GM19043 (cell line): Measurements from ENCODE around the gene FAM171A1.
"Not testable (repeated sequence)": the region's sequence is repeated elsewhere in the genome, so short reads cannot be mapped to it uniquely, and the experiment has no call there.

Experiments used
- ATAC-seq: cut with Tn5 transposase; IDR thresholded peaks from one replicate; pipeline ENCODE4 v1.9.1; 2021; ENCODE audit warnings: low read depth; ENCODE audit not compliant: unreplicated experiment

FAM171A1 gene

GRCh38 chr10:15220445-15220844 lies 150.6 kb downstream of the FAM171A1 start:
- no peak for ATAC-seq

GRCh38 chr10:15216700-15217099 lies 154.4 kb downstream of the FAM171A1 start:
- no peak for ATAC-seq

- no peak for ATAC-seq
These were observed 156.9 kb downstream of the FAM171A1 start for GRCh38 chr10:15214237-15214636.

GRCh38 chr10:15213461-15213861 lies 157.6 kb downstream of the FAM171A1 start:
- ATAC-seq = no peak

- no peak for ATAC-seq
These were observed 159.6 kb downstream of the FAM171A1 start for GRCh38 chr10:15211464-15211979.

DNA sequence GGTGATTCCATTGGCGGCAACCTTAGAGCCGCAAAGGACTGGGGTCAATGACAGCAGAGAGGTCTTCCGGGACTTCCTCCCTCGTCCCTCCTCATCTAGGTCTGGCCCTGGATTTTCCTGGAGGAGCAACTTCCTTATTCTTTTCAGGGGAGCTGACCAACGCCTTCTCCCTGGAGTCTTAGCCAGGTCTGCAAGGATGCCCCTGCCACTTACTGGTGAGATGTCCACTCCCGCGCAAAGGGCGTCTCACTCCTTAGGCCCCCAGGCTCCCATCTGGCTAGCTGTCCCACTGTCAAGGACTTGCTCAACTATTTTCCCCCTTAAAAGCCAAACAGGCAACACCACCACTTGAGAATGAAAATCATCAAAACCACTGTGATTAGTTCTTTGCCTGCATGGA lies 160.6 kb downstream of the FAM171A1 start:
- no peak for ATAC-seq

DNA sequence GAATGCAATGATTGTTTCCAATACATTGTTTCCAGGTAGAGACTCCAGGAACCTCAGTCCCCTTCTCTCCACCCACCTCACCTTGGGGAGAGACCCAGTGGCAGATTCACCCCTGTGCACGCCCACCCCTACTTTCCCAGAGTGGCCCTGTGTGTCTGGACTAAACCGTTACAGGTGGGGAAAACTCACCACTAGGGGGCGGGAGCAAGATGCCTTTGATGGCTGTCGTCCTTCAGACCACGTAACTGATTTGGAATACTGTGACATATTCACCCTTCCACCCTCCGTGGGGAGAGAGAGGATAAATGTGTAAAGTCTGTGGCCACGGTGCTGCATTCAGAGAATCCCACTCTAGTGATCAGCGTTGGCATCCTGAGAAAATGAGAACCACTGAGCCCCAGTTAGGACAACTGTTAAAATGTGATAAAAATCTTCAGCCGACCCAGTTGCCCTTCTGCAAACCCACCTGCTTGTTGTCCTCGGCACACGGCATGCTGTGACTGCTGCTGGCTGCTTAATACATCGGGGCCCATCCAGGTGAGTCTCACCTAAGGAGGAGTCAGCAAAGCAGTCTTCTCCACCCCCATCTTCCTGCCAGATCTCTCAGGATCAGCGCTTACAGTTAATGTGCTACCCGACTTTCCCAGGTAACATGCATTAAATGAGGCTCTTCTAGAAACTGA lies 161.1 kb downstream of the FAM171A1 start:
- peak; percentile 60 for ATAC-seq

GRCh38 chr10:15208221-15208620 lies 162.9 kb downstream of the FAM171A1 start:
- ATAC-seq = no peak

GRCh38 chr10:15207410-15207809 lies 163.7 kb downstream of the FAM171A1 start:
- ATAC-seq = not testable (repeated sequence)

GRCh38 chr10:15202639-15203038 lies 168.4 kb downstream of the FAM171A1 start:
- ATAC-seq = no peak

DNA sequence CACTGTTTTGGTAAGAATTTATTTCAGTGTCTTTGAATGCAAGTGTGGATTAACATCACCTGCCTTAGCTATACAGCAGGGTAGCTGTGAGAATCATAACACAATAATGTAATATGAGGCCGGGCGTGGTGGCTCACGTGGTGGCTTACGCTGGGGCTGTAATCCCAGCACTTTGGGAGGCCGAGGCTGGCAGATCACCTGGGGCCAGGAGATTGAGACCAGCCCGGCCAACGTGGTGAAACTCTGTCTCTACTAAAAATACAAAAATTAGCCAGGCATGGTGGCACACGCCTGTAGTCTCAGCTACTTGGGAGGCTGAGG lies 168.8 kb downstream of the FAM171A1 start:
- not testable (repeated sequence) for ATAC-seq

DNA sequence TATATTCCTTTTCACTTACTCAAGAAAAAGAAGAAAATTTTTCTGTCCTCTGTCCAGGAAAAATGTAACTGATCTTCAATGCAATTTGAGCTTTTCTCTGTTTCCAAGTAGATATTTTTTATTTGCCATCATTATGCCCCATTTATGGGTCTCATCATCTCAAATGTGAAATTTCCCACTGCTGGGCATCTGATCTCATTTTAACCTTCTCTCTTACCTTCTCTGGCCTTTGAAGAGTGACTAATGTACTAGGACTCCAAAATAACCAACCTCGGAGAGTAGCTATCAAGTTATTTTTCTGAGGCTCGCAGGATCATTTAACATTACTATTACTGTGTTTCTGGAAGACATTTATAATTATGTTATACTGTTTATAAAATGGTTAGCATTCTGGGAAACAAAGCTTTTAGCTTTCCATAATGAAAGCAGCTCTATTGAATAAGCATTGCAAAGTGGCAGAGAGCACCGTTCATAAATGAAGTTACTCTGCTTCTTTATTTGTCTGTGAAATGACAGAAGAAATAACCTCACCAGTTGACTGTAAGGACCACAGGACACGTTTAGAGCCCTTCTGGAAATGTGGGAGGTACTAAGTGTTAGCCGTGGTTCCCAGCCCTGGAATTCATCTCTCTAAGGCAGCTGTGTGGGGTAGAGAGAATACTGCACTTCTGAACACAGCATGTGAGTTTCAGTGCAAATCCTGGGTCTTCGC lies 169.3 kb downstream of the FAM171A1 start:
- no peak for ATAC-seq

- no peak for ATAC-seq
These were observed 170.5 kb downstream of the FAM171A1 start for GRCh38 chr10:15200626-15201025.

GRCh38 chr10:15197911-15198310 lies 173.2 kb downstream of the FAM171A1 start:
- no peak for ATAC-seq

DNA sequence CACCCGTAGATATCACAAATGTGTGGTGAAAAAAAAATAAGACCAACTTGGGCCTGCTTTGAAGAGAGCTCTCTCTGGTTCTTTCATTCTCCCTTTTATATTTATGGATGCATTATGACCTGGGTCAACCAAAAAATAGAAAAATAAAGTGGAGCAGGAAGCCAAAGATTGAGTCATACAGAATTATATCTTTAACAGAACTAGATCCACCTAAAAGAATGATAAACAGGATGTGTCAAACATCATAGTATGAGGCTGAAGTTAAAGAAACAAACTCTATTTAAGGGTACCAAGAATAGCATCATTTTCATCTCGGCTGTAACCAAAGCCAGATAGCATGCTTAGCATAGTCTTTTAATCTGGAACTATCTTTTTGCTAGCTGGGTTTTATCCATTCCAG lies 173.8 kb downstream of the FAM171A1 start:
- ATAC-seq = no peak

DNA sequence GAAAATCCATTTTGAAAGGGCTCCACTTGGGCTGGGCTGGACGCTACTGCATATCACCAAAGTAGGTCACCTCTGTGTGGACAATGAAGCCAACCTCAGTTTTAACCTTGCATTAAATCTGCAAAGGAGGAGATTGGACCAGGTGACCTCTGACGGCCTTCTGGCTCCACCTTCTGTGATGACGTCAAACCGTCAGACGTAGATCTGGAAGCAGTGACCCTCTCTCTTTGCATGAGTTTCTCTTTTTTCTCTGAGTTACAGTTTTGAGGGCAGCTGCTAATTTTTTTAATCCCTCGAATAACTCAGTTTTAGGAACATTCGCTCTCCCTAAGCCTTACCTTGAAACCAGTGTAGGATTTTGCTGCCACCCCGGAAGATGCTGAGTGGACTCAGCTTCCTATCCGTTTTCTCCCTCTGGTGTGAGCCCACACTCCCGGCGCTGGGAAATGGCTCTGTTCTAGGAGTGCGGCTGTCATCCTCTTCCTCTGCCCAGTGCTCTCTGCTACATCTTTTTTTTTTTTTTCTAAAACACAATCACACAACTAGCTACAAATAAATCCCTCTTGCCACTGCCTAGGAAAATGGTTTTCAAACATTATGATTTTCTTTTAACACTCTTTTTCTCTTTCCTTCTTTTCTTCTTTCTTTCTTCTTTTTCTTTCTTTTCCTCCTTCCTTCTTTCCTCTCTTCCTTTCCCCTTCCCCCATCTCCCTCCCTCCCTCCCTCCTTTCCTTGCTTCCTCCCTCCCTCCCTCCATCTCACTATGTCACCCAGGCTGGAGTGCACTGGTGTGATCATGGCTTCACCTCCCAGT lies 174.9 kb downstream of the FAM171A1 start:
- ATAC-seq = no peak

DNA sequence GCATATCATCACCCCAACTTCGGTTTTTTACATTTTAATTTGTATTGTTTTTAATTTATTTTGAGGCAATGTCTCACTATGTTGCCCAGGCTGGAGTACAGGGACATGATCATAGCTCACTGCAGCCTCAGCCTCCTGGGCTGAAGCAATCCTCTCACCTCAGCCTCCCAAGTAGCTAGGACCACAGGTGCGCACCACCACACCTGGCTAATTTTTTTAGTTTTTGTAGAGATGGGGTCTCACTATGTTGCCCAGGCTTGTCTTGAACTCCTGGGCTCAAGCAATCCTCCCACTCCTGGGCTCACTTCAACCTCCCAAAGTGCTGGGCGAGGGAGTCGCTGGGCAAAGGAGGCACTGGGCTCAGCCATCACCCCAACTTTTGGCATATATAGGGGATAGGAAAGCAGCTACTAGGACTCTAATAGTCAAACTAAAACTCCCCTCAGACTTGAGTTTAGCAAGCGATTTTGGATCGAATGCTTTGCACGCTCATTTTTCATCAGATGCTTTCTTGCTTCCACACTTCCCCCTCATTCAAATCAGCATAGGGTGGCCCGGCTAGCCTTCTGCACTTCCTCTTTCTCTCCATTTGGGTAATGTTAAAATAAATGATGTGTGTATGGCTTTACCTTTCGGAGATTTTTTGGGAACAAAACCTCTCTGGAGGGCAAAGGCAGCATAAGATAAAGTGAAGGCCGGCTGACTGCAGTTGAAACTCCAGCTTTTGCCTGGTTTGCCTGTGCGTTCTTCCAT lies 181.8 kb downstream of the FAM171A1 start:
- ATAC-seq = no peak

DNA sequence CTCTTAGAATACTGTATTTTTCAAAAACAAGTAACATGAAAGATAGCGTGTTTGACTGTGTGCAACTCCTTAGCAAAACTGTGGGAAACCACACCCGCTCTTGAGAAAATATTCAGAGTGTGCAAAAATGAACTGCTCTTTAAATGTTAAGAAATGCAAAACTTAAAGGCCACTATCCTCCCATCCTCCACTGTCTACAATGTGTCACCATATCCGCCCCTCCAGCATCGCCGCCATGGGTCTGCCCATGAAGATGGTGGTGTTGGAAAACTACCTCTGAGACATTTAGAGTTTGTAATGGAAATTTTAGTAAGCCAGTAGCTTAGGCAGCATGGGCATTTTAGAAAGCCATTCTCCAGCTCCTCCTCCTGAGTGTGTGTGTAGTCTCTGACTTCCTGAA lies 182.5 kb downstream of the FAM171A1 start:
- no peak for ATAC-seq

DNA sequence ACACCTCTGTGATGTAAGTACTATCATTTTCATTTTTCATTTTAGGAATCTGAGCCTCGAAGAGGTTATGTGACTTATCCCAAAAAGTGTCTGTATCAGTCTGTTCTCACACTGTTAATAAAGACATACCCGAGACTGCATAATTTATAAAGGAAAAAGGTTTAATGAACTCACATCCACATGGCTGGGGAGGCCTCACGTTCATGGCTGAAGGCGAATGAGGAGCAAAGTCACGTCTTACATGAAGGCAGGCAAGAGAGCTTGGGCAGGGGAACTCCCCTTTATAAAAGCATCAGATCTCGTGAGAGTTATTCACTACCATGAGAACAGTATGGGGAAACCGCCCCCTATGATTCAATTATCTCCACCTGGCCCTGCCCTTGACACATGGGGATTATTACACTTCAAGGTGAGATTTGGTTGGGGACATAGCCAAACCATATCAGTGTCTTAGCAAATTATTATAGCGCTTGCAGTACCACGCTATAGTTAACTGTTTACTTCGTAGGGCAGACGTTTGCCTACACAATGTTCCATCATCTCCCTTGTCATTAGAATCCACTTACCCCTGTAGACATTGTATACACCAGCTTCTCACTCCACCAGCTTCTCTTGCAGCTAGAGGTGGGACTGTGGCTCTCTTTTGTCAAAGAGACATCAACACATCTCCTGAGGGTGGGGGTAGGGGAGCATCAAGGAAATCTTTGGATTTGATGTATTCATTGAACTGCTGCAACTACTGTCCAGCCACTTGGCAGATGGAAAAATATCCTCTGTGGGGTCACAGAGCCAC lies 187.2 kb downstream of the FAM171A1 start:
- no peak for ATAC-seq
